Midbrain (tissue), 1 donor: ENCODE results near the gene LRRC59.
"Not testable (repeated sequence)": the region's sequence is repeated elsewhere in the genome, so short reads cannot be mapped to it uniquely, and the experiment has no call there.

Source experiments
- DNase-seq: peaks from one replicate; lab custom pipeline; 2025; lab: John Stamatoyannopoulos, UW

Gene LRRC59

GRCh38 chr17:50424996-50425681, 27.8 kb upstream of the LRRC59 start:
- no peak for DNase-seq

- no peak for DNase-seq
Measured at GRCh38 chr17:50424246-50424995, 27.1 kb upstream of the LRRC59 start.

GRCh38 chr17:50423553-50424159, 26.3 kb upstream of the LRRC59 start:
- no peak for DNase-seq

GRCh38 chr17:50422738-50423137, 25.4 kb upstream of the LRRC59 start:
- DNase-seq = no peak

GRCh38 chr17:50421308-50422051, 24.2 kb upstream of the LRRC59 start:
- no peak for DNase-seq

GRCh38 chr17:50420419-50421112, 23.2 kb upstream of the LRRC59 start:
- no peak for DNase-seq

- not testable (repeated sequence) for DNase-seq
Measured at GRCh38 chr17:50419577-50419976, 22.3 kb upstream of the LRRC59 start.

- DNase-seq = no peak
Measured at GRCh38 chr17:50414808-50415207, 17.5 kb upstream of the LRRC59 start.

GRCh38 chr17:50412188-50412732, 14.9 kb upstream of the LRRC59 start:
- no peak for DNase-seq

- DNase-seq = no peak
Measured at GRCh38 chr17:50407921-50408320, 10.6 kb upstream of the LRRC59 start.

- DNase-seq = no peak
Measured at GRCh38 chr17:50406578-50406977, 9.3 kb upstream of the LRRC59 start.

GRCh38 chr17:50405351-50405750, 8.0 kb upstream of the LRRC59 start:
- not testable (repeated sequence) for DNase-seq

- DNase-seq = not testable (repeated sequence)
Measured at GRCh38 chr17:50399591-50399990, 2.3 kb upstream of the LRRC59 start.

GRCh38 chr17:50398672-50399071, 1.3 kb upstream of the LRRC59 start:
- DNase-seq = not testable (repeated sequence)

- no peak for DNase-seq
Measured at GRCh38 chr17:50397919-50398285, 579 bp upstream of the LRRC59 start.

- DNase-seq = no peak
Measured at GRCh38 chr17:50396261-50397110, 837 bp downstream of the LRRC59 start.

- DNase-seq = no peak
Measured at GRCh38 chr17:50394711-50395110, 2.6 kb downstream of the LRRC59 start.

- no peak for DNase-seq
Measured at GRCh38 chr17:50393700-50394099, 3.6 kb downstream of the LRRC59 start.

- DNase-seq = no peak
Measured at GRCh38 chr17:50392621-50393020, 4.7 kb downstream of the LRRC59 start.

- DNase-seq = no peak
Measured at GRCh38 chr17:50389534-50389933, 7.8 kb downstream of the LRRC59 start.

GRCh38 chr17:50388728-50389127, 8.6 kb downstream of the LRRC59 start:
- no peak for DNase-seq
